NCI-H2171 (cell line): ENCODE data around the gene C19orf12.
"Not testable (repeated sequence)": the region's sequence is repeated elsewhere in the genome, so short reads cannot be mapped to it uniquely, and the experiment has no call there.

Source experiments
- DNase-seq: peaks from one replicate; lab custom pipeline; 2025; lab: John Stamatoyannopoulos, UW

Gene C19orf12

DNA sequence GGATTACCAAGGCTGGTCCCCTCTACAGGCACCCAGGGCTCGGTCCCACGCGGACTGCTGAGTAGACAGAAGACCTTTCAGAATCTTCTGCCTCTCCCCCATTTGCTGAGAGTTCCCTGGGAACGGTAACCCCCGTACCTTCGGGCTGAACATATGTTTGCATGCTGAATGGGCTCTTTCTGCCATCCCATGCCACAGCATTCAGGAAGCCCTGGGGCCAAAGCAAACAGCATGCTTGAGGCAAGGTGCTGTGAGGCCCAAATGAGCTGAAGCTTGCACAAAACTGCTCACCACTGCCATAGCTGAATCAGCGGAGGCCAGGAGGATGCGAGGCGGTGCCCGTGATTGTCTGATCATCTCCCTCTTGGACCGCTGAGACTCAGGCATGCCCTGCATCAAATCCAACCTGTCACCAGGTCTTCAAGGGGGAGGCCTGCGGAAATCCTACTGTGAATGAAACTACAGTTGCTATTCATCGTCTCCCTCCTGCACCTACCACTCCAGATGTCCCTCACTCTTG, 16.3 kb upstream of the C19orf12 start:
- no peak for DNase-seq

DNA sequence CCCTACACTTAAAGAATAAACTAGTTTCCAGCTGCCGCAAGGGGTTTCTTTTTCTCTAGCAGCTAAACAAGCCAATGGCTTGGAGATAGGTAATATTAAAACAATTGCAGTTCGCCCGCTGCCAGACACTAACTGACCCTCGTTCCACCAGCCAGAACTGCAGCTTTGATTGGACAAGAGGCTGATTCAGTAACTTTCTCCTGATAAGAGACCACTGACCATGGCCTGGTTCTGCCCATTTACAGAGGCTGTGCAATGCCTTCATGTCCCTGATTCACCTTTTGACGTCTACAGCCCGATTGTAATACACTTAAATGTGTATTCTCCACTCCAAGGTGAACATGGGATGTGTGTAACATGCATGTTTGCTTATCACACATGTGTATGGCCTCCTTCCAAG, 12.8 kb upstream of the C19orf12 start:
- no peak for DNase-seq

DNA sequence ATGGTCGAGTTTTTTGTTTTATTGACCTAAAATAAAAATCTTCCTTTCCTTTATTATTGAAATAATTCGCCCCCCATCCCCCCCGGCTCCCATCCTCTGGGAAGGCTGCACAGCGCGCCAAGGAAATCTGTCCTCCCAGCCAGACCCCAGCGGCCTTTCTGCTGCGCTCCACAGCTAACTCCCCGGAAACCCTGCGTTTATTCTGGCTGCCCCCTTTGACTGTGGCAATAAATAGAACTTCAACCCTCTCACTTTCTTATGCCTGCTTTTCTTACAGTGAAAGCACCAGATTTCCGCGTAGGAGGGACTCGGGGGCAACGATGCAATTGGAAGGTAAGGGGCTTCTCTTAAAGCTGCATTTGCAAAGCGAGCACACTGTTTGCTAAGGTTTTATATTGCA, 9.7 kb upstream of the C19orf12 start:
- DNase-seq = no peak

DNA sequence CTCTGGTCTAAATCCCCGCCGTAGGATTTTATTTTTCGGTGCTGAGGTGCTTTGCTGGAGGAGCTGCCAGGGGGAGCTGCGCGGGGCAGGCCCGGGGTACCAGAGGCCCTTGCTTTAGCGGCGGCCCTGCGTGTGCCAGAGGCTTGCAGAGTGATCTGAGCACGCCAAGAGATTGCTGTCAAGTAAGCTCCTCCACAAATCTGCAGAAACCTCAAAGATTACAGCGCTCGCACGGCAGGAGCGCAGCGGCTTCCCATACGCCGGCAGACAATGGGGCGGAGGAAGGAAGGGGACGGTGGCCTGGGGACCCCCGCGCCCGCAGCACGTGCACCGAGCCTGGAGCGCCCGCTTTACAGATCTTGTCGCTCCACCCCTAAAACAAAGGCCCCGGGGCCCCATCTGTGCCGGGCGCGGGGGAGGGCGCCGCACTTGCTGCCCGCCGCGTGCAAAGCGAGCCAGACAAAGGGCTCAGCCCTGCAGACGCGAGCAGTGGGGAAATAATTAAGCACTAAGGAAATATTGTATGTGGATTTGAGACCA, 9.1 kb upstream of the C19orf12 start:
- DNase-seq = no peak

DNA sequence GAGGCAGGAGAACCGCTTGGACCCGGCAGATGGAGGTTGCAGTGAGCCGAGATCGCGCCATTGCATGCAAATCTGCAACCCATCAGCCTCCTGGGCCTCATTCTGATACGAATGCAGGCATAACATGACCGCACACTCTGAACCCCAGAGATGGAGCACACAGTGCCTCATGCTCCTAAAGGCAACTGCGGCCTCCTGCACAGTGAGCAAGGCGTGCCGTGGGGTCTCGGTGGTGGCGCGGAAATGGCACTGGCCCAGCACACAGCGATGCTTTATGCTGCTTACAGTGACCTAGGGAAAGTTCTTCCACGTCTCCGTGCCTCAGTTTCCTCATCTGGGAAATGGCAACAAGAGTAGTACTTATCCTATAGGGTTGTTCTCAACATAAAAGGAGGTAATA, 2.0 kb upstream of the C19orf12 start:
- DNase-seq = no peak

DNA sequence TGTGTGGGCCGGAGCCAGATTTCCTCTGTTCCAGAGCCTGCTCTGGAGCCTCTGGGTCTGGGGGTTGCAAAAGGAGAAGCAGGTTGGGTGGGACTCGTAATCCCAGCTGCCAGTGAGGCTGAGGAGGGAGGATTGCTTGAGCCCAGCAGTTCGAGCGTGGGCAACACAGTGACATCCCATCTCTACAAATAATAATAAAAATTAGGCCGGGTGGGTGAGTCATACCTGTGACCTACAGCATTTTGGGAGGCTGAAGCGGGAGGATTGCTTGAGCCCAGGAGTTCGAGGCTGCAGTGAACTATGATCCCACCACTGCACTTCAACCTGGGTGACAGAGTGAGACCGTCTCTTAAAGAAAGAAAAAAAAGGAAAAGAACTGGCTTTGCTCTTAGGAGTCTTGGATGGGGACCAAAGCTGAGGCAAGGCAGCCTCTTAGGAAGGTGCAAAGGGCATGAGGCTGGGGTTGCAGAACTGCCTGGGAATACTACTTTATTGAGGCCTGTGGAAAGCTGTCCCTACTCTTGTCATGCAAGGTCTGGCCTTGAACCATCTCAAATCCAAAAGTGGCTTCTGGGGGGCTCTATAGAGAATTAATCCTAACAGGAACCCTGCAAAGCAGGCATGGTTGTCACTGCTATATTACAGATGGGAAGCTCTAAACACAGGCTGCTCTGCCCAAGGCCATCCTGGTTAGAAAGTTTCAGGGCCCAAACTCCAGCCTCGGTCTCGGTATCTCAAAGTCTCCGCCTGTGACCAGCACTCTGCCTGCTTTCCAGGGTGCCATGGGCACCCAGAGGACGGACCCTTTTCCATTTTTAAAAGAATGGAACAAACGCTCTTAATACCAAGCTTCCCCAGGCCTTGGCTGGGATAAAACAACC, 880 bp upstream of the C19orf12 start:
- no peak for DNase-seq

DNA sequence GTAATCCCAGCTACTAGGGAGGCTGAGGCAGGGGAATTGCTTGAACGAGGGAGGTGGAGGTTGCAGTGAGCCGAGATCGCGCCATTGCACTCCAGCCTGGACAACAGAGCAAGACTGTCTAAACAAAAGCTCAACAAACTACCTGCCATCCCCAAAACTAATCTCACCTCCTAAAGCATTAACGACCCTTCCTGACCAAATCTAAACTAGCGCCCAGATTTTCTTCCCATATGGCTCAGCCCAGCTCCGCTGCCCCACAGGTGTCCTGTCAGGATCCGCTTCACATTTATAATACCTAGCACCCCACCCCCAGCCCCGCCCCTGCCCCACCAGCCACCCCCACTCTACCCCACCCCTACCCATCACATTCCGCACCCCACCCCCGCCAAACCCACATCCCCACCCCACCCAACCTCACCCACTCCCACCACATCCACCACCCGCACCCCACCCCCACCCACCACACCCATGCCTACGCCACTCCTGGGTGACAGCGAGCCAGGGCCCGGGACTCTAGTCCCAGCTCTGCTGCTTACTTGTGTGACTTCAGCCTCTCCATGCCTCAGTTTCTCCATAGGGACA, 599 bp downstream of the C19orf12 start:
- no peak for DNase-seq

DNA sequence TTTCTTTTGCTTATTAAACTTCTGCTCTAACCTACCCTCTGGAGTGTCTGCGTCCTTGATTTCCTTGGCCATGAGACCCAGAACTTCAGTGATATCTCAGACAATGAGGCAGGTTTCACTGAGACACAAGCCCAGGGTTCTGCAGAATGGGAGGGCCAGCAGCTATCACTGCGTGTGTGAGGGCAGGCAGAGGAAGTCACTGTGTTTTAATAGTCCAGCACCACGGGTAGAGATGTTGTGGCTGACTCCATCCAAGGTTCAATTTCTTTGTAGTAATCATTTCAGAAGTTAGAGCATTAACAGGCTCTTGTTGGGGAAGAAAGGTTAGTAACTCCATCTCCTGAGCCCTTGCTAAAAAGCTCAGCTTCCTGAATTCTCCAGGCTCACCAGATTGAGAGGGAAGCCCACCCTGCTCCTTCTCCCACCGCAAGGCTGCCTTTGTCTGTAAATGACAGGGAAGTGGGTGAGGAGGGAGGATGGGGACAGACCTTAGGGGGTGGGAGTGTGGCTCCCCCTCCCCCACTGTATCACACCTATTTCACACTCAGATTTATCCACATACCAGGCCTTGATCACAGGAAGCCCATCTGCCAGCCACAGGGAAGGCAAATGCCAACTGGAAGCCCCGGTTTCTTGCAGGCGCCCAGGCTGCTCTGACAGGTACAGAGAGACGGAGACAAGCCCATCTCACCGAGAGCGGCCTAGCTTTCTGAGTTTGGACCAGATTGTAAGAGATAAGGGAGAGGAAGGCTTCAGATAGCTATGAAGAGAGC, 2.1 kb downstream of the C19orf12 start:
- DNase-seq = no peak

DNA sequence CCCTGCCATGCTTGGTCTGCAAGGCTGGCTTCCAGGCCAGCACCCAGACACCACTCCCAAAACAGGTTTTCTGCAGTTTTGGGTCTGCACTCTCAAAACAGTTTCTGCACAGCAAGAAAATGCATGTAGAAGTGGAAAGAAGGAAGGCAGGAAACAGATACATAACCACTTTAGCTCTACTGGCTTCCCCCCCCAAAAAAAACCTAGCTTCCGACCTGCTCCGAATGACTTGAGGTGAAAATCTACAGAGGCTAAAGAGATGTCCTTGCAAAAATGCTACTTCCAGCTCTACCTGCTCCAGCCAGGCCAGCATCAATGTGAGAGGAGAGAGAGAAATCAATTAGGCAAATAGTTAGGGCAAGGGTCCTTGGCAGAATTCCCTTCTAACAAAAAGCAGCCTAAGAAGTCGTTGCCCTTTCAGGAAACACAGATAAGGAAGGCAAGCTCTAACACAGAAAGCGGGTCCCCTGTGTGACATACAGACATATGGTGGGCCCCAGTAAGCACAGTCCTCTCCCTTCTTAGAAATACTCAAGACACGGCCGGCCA, 3.4 kb downstream of the C19orf12 start:
- no peak for DNase-seq

DNA sequence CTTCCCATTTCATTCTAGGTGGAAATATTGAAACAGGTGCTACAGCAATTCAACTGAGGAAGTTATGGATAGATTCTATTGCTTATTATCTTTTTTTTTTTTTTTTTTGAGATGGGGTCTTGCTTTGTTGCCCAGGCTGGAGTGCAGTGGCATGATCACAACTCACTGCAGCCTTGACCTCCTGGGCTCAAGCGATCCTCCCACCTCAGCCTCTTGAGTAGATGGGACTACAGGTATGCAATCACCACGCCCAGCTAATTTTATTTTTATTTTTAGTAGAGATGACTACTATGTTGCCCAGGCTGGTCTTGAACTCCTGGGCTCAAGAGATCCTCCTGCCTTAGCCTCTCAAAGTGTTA, 5.6 kb downstream of the C19orf12 start:
- not testable (repeated sequence) for DNase-seq

DNA sequence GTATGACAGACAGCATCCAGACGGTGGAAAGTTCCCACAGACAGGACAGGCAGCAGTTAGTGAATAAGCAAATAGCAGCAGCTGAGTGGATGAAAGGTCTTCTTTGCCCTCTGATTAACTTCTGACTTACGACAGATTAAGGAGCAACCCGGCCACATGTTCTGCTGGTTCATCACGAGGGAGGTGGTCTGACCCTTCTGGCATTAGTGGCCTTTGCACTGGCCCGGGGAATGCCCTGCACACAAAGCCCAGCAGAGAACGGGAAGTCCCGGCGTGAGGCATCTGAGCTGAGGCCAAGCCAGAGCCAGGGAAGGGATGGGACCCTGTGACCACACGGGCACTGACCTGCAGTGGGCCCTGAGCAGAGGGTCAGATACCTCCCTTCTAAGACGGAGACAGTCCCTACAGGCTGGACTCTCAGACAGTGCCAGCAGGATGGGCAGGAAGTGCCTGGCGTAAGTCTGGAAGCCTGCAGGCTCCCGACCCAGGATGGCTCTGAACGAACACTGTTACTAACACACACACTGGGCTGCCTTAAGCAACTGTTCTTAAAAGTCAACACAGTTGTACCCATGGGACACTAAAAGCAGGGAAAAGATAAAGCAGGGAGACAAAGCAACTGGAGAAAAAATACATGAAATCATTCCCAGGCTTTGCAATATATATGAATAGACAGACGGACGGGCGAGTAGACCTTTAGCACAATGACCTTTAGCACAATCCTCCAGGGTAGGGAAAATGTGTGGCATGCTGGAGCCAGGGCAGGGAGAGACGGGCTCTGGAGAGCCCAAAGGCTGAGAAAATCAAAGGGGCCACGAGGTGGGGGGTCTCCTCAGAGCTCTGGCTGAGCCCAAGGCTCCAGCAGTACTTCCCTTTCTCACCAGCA, 6.3 kb downstream of the C19orf12 start:
- DNase-seq = no peak

DNA sequence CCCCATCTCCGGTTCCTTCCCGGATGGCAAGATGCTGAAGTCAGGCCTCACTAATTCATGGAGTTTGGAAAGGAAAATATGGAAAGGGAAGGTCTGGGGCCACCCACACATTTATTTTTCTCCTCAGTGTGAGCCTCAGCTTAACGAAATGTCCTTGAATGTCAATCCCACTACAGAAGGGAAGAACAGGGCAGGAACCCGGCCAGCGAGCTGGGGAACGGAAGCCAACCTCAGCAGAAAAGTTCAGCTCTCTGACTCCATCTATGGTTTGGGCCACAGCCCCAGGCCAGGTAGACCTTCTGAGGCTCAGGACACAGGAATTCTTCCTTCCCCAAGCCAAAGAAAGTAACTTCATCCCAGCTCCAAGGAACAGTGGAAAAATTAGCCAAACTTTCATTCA, 8.4 kb downstream of the C19orf12 start:
- DNase-seq = no peak

DNA sequence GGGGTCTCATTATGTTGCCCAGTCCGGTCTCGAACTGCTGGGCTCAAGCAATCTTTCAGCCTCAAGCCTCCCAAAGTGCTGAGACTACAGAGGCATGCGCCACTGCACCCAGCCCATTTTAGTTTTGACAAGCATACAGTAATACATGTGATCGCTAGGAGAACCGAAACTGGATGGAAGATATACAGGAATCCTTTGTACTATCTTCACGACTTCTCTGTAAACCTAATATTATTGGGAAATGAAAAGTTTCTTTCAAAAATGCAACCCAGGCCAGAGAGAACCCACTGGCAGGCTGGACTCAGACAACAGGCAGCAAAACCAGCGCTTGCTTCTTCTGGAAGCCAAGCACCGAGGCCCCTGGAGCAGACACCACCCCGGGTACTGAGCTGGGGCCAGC, 9.4 kb downstream of the C19orf12 start:
- DNase-seq = no peak

DNA sequence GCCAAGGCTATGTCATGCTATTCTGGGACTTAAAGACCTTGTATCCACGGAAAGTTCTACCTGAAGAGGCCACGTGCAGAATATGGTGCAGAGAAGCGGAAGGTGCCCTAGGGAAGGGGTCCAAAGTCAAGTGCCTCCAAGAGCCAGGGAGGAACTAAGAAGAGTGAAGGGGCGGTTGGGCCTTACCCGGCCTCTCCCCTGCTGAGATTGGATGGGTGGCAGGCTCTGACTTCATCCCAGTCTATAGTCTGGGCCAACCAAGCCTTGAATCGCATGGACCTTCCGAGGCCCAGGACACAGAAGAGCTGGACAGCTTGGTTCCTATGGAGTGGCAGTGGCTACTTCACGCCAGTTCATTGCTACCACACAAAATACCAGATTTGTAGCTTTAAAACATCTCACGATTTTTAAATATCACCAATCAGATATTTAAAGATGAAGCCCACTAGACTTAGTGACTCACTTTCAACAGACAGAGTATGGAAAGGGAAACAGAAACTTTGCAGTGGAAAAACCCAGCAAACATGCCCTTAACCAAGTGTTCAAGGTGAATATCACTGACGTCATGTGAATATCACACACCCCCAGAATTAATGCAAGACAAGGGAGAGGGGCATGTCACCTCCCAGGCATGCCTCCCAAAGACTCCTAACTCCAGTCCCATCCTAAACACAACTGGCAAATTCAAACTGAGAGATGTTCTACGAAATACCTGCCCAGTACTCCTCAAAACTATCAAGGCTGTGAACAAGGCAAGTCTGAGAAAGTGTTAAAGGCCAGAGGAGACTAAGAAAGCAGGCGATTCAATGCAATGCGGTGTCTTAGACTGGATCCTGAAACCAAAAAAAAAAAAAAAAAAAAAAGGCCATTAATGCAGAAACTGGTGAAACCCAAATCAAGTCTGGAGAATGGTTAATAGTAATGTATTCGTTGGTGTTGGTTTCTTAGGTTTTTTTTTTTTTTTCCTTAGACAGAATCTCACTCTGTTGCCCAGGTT, 10.2 kb downstream of the C19orf12 start:
- no peak for DNase-seq

DNA sequence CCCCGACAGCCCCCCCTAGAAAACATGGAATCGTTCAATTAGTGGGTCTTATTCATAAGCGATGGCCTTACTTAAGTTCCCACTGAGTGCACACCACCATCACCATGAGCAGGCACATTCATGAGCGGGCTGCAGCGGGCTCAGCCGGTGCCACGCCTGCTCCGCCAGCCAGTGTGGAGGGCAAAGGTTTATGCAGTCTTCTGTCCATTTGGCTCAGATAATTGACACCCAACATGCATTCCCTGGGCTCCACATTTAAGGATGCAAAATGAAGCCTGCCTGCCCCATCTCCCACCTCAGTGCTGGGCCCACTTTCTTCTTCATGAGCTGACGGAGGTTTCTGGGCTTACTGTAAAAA, 12.1 kb downstream of the C19orf12 start:
- DNase-seq = no peak

DNA sequence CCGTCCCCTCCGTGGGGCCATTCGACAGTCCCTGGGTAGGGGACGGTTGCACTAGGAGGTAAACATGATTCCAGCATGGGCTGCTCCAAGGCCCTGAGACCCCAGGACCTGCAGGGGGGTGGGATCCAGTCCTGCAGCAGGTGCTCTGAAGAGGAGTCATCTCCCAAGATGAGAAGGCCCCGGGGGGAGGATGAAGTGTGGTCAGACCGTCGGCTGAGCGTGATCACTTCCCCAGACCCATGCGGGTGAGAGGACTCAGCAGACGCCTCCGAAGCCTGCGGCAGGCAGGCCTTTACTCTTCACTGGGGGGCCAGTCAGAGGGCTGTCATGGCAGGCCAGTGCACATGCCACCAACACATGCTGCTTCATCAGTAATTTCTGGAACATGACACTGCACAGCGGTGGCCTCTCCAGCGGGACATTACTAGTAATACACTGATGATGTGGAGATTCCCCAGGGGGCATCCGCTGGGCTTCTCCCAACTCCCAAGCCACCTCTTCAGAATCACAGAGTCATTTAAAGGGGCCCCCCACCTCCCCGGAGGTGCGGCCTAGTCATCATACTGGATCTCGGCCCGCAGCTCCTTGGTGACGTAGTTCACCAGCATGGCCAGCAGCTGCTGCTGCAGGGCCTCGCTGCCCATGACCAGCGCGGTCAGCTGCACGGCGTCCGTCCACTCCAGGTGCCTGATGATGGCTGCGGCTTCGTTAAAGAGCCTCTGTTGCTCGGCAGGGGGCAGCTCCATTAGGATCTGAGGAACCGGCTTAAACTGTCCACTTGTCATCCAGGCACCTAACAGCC, 12.7 kb downstream of the C19orf12 start:
- DNase-seq = no peak

DNA sequence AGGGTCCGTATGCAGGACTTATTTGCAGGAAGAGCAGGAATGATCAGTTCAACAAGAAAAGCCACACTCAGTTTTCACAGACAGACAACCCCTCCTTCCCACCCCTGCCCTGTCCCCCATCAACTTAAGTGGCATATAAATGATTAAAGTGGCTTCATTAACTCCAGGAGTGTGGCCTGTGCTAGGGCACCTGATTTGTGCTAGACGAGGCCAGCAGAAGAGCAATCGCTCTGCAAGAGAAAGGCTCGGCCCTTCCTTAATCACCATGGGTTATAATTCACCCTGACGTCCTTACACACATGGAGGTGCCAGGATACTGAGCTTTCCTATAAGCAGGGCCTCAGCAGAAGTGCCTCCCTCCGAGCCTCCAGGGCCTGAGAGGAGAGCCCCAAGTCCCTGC, 14.6 kb downstream of the C19orf12 start:
- DNase-seq = no peak

DNA sequence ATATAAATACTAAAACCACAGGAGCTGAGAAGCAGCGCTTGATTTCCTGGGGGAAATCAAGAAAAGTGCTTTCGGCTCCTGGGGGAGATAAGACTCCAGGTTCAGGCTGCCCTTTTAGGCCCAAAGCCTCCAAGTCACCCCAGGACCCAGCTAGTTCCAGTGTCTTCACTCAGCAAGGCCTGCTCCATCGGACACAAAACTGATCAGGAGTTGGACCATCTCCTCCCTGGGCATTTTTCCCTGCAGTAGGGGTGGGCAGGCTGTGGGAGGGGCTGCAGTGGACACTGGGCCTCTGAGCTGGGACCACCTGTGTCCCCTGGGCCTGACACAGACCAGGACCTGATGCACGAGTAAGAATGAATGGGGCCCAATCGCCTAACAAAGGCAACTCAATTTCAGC, 15.2 kb downstream of the C19orf12 start:
- no peak for DNase-seq
